Neural cell (in vitro differentiated cells): Measurements from ENCODE around the gene CRB2. TPM values are rescaled to one million over a fixed set of nuclear protein-coding genes. Genes with fewer than 3 reads are reported as not detected.

Experiments
- H2AFZ ChIP-seq: fragments of 200-600, 300-800 bp; sonication (generic), shearing (Covaris generic); 2 replicates; pipeline ENCODE4 v1.6.0; 2014; ENCODE audit warnings: low read depth, mild to moderate bottlenecking, antibody characterized with exemption, low read length, moderate library complexity
- H3F3A ChIP-seq: fragments of 200-600 bp; shearing (Covaris generic); 2 replicates; pipeline ENCODE4 v1.6.1; 2016; ENCODE audit warnings: mild to moderate bottlenecking, moderate library complexity, mixed read lengths, antibody characterized with exemption, low read length; ENCODE audit not compliant: insufficient read depth, poor library complexity, severe bottlenecking
- H3K27ac ChIP-seq: fragments of 200-600, 300-800 bp; sonication (generic), shearing (Covaris generic); 2 replicates; pipeline ENCODE4 v1.5.1; 2014; ENCODE audit warnings: mild to moderate bottlenecking, low read length, moderate library complexity
- H3K27me3 ChIP-seq: fragments of 300-800, 200-600 bp; sonication (generic), shearing (Covaris generic); 2 replicates; pipeline ENCODE4 v1.6.0; 2014; ENCODE audit warnings: mild to moderate bottlenecking, low read depth, low read length, moderate library complexity; ENCODE audit not compliant: insufficient read depth
- H3K36me3 ChIP-seq: fragments of 300-800, 200-600 bp; sonication (generic), shearing (Covaris generic); 2 replicates; pipeline ENCODE4 v1.5.1; 2014; ENCODE audit warnings: mild to moderate bottlenecking, antibody characterized with exemption, low read length, moderate library complexity; ENCODE audit not compliant: insufficient read depth
- H3K4me2 ChIP-seq: fragments of 300-800, 200-600 bp; sonication (generic), shearing (Covaris generic); 2 replicates; pipeline ENCODE4 v1.6.0; 2014; ENCODE audit warnings: mild to moderate bottlenecking, low read length
- H3K4me3 ChIP-seq: fragments of 300-800, 200-600 bp; sonication (generic), shearing (Covaris generic); 2 replicates; pipeline ENCODE4 v1.5.1; 2014; ENCODE audit warnings: mild to moderate bottlenecking, low read length, moderate library complexity
- H3K79me2 ChIP-seq: fragments of 200-600 bp; shearing (Covaris generic); replicated peaks from 2 replicates; pipeline ENCODE4 v1.6.0; 2014; ENCODE audit warnings: mild to moderate bottlenecking, low read length, moderate library complexity; ENCODE audit not compliant: insufficient read depth
- H3K9ac ChIP-seq: fragments of 300-800, 200-600 bp; sonication (generic), shearing (Covaris generic); 2 replicates; pipeline ENCODE4 v1.6.1; 2016; ENCODE audit warnings: mild to moderate bottlenecking, low read length, mixed read lengths
- H3K9me2 ChIP-seq: fragments of 200-600 bp; shearing (Covaris generic); 2 replicates; pipeline ENCODE4 v1.6.1; 2016; ENCODE audit warnings: mild to moderate bottlenecking, low read length, mixed read lengths; ENCODE audit not compliant: insufficient read depth
- H3K9me3 ChIP-seq: fragments of 200-600, 300-800 bp; sonication (generic), shearing (Covaris generic); 2 replicates; pipeline ENCODE4 v1.6.1; 2016; ENCODE audit warnings: mild to moderate bottlenecking, mixed run types, low read length, moderate library complexity, mixed read lengths
- H4K20me1 ChIP-seq: fragments of 200-600 bp; shearing (Covaris generic); 2 replicates; pipeline ENCODE4 v1.6.1; 2016; ENCODE audit warnings: mild to moderate bottlenecking, mixed run types; ENCODE audit not compliant: insufficient read depth
- EP300 ChIP-seq: fragments of 450-650 bp; conservative IDR thresholded peaks from 2 replicates; pipeline ENCODE4 v1.6.1; 2014; ENCODE audit warnings: antibody characterized with exemption, mild to moderate bottlenecking, moderate library complexity; ENCODE audit not compliant: poor library complexity, severe bottlenecking
- EZH2 ChIP-seq: fragments of 200-600, 300-800 bp; shearing (Covaris generic), sonication (generic); IDR thresholded peaks from 2 replicates; pipeline ENCODE4 v1.6.1; 2014; ENCODE audit warnings: antibody characterized with exemption, low read length, borderline replicate concordance, mild to moderate bottlenecking; ENCODE audit not compliant: insufficient read depth, poor library complexity, severe bottlenecking
- MXI1 ChIP-seq: fragments of 450-650 bp; conservative IDR thresholded peaks from 2 replicates; pipeline ENCODE4 v1.6.1; 2014; ENCODE audit warnings: antibody characterized with exemption, mild to moderate bottlenecking; ENCODE audit not compliant: poor library complexity, severe bottlenecking
- POLR2AphosphoS5 ChIP-seq: IDR thresholded peaks from 2 replicates; pipeline ENCODE4 v1.6.1; 2012
- RAD21 ChIP-seq: fragments of 450-650 bp; conservative IDR thresholded peaks from 2 replicates; pipeline ENCODE4 v1.6.1; 2014; ENCODE audit warnings: antibody characterized with exemption, mild to moderate bottlenecking, moderate library complexity
- REST ChIP-seq: IDR thresholded peaks from 2 replicates; pipeline ENCODE4 v1.6.1; 2012; ENCODE audit warnings: borderline replicate concordance
- SMC3 ChIP-seq: fragments of 450-650 bp; conservative IDR thresholded peaks from 2 replicates; pipeline ENCODE4 v1.6.1; 2014; ENCODE audit warnings: antibody characterized with exemption, mild to moderate bottlenecking, moderate library complexity; ENCODE audit not compliant: poor library complexity
- TAF1 ChIP-seq: IDR thresholded peaks from 2 replicates; pipeline ENCODE4 v1.6.1; 2012; ENCODE audit warnings: low read depth
- polyA plus RNA-seq: library from polyadenylated mRNA; depleted of rRNA; stranded (reverse); fragments of >200 nt; gene quantifications from 2 replicates; pipeline ENCODE4 v1.2.3, GENCODE V29; 2014
- TF ChIP-seq, protein P1 (sequence below): fragments of 450-650 bp; IDR thresholded peaks from 2 replicates; pipeline ENCODE4 v1.5.1; 2014; ENCODE audit warnings: antibody characterized with exemption, mild to moderate bottlenecking, moderate library complexity; ENCODE audit not compliant: poor library complexity, severe bottlenecking

CRB2 gene
- polyA plus RNA-seq, 1 donor from 2014 or later = 0.32 TPM

- H3K27ac ChIP-seq = no peak overlapping the region
- no peaks in the 10 kb centered on the region for H3K27me3 ChIP-seq
- no peaks in the 10 kb centered on the region for H3K79me2 ChIP-seq
- H3K4me3 ChIP-seq = no peak overlapping the region
- H3K9me3 ChIP-seq = peaks cover 3% of the 10 kb centered on the region
- H3K36me3 ChIP-seq = no peaks in the 10 kb centered on the region
- H2AFZ ChIP-seq = no peak overlapping the region
- no peaks in the 10 kb centered on the region for H4K20me1 ChIP-seq
- TF ChIP-seq POLR2AphosphoS5 (no peak), TAF1 (no peak), EP300 (no peak), RAD21 (no peak), REST (no peak), SMC3 (no peak), EZH2 (no peak), MXI1 (no peak)
- TF ChIP-seq, protein P1, sequence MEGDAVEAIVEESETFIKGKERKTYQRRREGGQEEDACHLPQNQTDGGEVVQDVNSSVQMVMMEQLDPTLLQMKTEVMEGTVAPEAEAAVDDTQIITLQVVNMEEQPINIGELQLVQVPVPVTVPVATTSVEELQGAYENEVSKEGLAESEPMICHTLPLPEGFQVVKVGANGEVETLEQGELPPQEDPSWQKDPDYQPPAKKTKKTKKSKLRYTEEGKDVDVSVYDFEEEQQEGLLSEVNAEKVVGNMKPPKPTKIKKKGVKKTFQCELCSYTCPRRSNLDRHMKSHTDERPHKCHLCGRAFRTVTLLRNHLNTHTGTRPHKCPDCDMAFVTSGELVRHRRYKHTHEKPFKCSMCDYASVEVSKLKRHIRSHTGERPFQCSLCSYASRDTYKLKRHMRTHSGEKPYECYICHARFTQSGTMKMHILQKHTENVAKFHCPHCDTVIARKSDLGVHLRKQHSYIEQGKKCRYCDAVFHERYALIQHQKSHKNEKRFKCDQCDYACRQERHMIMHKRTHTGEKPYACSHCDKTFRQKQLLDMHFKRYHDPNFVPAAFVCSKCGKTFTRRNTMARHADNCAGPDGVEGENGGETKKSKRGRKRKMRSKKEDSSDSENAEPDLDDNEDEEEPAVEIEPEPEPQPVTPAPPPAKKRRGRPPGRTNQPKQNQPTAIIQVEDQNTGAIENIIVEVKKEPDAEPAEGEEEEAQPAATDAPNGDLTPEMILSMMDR = no peak
- H3K9ac ChIP-seq = no peak overlapping the region
- no peaks in the 10 kb centered on the region for H3F3A ChIP-seq
- H3K9me2 ChIP-seq = no peaks in the 10 kb centered on the region
- H3K4me2 ChIP-seq = no peak overlapping the region
Observed at GRCh38 chr9:123390337-123391135, 34.5 kb downstream of the CRB2 start.

DNA sequence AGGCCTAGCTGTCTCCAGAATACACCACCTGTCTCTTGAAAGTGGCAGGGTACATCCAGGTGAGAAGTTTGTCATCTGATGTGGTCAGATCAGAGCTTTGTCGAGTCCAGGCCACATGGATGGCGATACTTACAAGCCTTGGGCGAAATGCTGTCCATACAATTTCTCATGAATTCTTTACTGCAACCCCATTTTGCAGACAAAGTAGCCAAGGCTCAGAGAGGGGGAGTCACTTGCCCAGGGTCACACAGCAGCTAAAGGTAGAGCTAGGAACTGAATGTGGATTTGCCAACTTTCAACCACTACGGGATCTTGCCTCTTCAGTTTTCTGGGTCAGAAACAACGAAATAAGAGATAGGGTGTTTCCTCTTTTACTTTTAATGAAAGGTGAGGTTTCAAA is 35.2 kb downstream of the CRB2 start:
- Histone ChIP-seq H3K27ac (no peak overlapping the region), H2AFZ (no peak overlapping the region), H3K36me3 (no peaks in the 10 kb centered on the region), H3K9me2 (no peaks in the 10 kb centered on the region), H3K4me2 (no peak overlapping the region), H3K9me3 (peaks cover 3% of the 10 kb centered on the region), H3K27me3 (no peaks in the 10 kb centered on the region), H4K20me1 (no peaks in the 10 kb centered on the region), H3K9ac (no peak overlapping the region), H3K4me3 (no peak overlapping the region), H3K79me2 (no peaks in the 10 kb centered on the region), H3F3A (no peaks in the 10 kb centered on the region)
- no peak for TF ChIP-seq SMC3
- TF ChIP-seq TAF1 = no peak
- no peak for TF ChIP-seq REST
- no peak for TF ChIP-seq EP300
- TF ChIP-seq, protein P1 = no peak
- TF ChIP-seq RAD21 = no peak
- no peak for TF ChIP-seq EZH2
- no peak for TF ChIP-seq MXI1
- TF ChIP-seq POLR2AphosphoS5 = no peak
